Endothelial cell (in vitro differentiated cells): ENCODE measurements around the gene STRA6. TPM values are rescaled to one million over a fixed set of nuclear protein-coding genes. Genes with fewer than 3 reads are reported as not detected.

Experiments
- DNase-seq: peaks from one replicate; pipeline ENCODE4 v3.0.0; 2021; ENCODE audit warnings: low spot score
- H3K27ac Mint-ChIP-seq: one replicate; pipeline ENCODE4 v1.8.0; 2021; ENCODE audit warnings: mixed read lengths, inconsistent platforms; ENCODE audit not compliant: unreplicated experiment
- H3K27me3 Mint-ChIP-seq: one replicate; pipeline ENCODE4 v1.8.0; 2021; ENCODE audit warnings: mild to moderate bottlenecking, moderate library complexity, mixed read lengths, inconsistent platforms; ENCODE audit not compliant: unreplicated experiment
- H3K36me3 Mint-ChIP-seq: one replicate; pipeline ENCODE4 v1.8.0; 2021; ENCODE audit warnings: mild to moderate bottlenecking, low read depth, mixed read lengths, inconsistent platforms; ENCODE audit not compliant: unreplicated experiment
- H3K4me1 Mint-ChIP-seq: one replicate; pipeline ENCODE4 v1.8.0; 2021; ENCODE audit warnings: mild to moderate bottlenecking, mixed read lengths, inconsistent platforms; ENCODE audit not compliant: unreplicated experiment
- H3K4me3 Mint-ChIP-seq: one replicate; pipeline ENCODE4 v1.8.0; 2021; ENCODE audit warnings: mild to moderate bottlenecking, mixed read lengths, inconsistent platforms; ENCODE audit not compliant: unreplicated experiment
- H3K9me3 Mint-ChIP-seq: one replicate; pipeline ENCODE4 v1.8.0; 2021; ENCODE audit warnings: mixed read lengths, inconsistent platforms; ENCODE audit not compliant: unreplicated experiment
- CTCF ChIP-seq: fragments of 200-600 bp; sonication (generic); IDR thresholded peaks from one replicate; pipeline ENCODE4 v1.5.0; 2021; ENCODE audit warnings: antibody characterized with exemption; ENCODE audit not compliant: unreplicated experiment
- total RNA-seq: library from RNA; stranded (reverse); fragmentation: NEBNext Ultra II Directional; extraction: Animal tissue kit (Norgen Biotek cat#: 25700); gene quantifications from one replicate; pipeline ENCODE4 v1.2.1, GENCODE V29; 2021; ENCODE audit not compliant: unreplicated experiment

Gene STRA6
- total RNA-seq, 1 donor from 2014 or later, result 9.2 TPM

- Mint-ChIP-seq H3K27me3 (peaks cover 2% of the 10 kb centered on the region), H3K4me3 (no peak overlapping the region), H3K36me3 (no peaks in the 10 kb centered on the region), H3K4me1 (no peaks in the 10 kb centered on the region), H3K9me3 (no peaks in the 10 kb centered on the region), H3K27ac (no peak overlapping the region)
- DNase-seq, result no peak
- no peak for TF ChIP-seq CTCF
Observed at GRCh38 chr15:74233851-74234597, 31.4 kb upstream of the STRA6 start.

- TF ChIP-seq CTCF, result no peak
- Mint-ChIP-seq H3K4me3 (no peak overlapping the region), H3K27ac (no peak overlapping the region), H3K4me1 (no peaks in the 10 kb centered on the region), H3K9me3 (no peaks in the 10 kb centered on the region), H3K27me3 (peaks cover 2% of the 10 kb centered on the region), H3K36me3 (no peaks in the 10 kb centered on the region)
- no peak for DNase-seq
Observed at GRCh38 chr15:74233373-74233772, 30.8 kb upstream of the STRA6 start.

GRCh38 chr15:74231475-74231874 lies 28.9 kb upstream of the STRA6 start:
- Mint-ChIP-seq H3K36me3 (no peaks in the 10 kb centered on the region), H3K27ac (no peak overlapping the region), H3K27me3 (peaks cover 3% of the 10 kb centered on the region), H3K9me3 (no peaks in the 10 kb centered on the region), H3K4me3 (no peak overlapping the region), H3K4me1 (peaks cover 3% of the 10 kb centered on the region)
- TF ChIP-seq CTCF, result no peak
- DNase-seq, result no peak

GRCh38 chr15:74229686-74230085 lies 27.1 kb upstream of the STRA6 start:
- Mint-ChIP-seq H3K27me3 (peaks cover 10% of the 10 kb centered on the region), H3K9me3 (no peaks in the 10 kb centered on the region), H3K27ac (no peak overlapping the region), H3K4me3 (no peak overlapping the region), H3K4me1 (peaks cover 3% of the 10 kb centered on the region), H3K36me3 (no peaks in the 10 kb centered on the region)
- DNase-seq, result no peak
- no peak for TF ChIP-seq CTCF

- Mint-ChIP-seq H3K4me1 (peaks cover 8% of the 10 kb centered on the region), H3K27ac (no peak overlapping the region), H3K27me3 (peaks cover 13% of the 10 kb centered on the region), H3K4me3 (no peak overlapping the region), H3K36me3 (peaks cover 3% of the 10 kb centered on the region), H3K9me3 (no peaks in the 10 kb centered on the region)
- DNase-seq, result no peak
- TF ChIP-seq CTCF, result no peak
Observed at GRCh38 chr15:74228723-74229081, 26.1 kb upstream of the STRA6 start.
